Measurements from ENCODE around the gene AGBL1. TPM values are rescaled to one million over a fixed set of nuclear protein-coding genes. Genes with fewer than 3 reads are reported as not detected.

AGBL1 gene
- total and polyA plus RNA-seq, 4 donors: 0.08 to 147 (median 4.7) TPM

- H3K9me3 ChIP-seq (ENCODE audit: control insufficient read depth in 4 of 4, insufficient read depth in 3 of 4, low read length in 3 of 4): peaks cover 0 to 4% (median 1%) of the 10 kb centered on the region in 4 donors
- H3K4me3 ChIP-seq: no peak overlapping the region
- no peak overlapping the region for H3K9ac ChIP-seq (ENCODE audit: insufficient read depth in 1 of 2, low read length in 2 of 2)
- DNase-seq (no peak), ATAC-seq (ENCODE audit: insufficient read depth, low FRiP score) (no peak)
- H3K36me3 ChIP-seq (ENCODE audit: control insufficient read depth in 4 of 4, insufficient read depth in 4 of 4, low read length in 4 of 4): no peaks in the 10 kb centered on the region
- no peak for TF ChIP-seq CTCF (IDR thresholded peaks at IDR 0.05; ENCODE audit: control extremely low read depth, extremely low read depth)
- 43 to 65% methylated on average over 1 of the region's 1 CpG for WGBS, 2 donors
- no peaks in the 10 kb centered on the region for H3K27me3 ChIP-seq (ENCODE audit: control insufficient read depth in 3 of 3, insufficient read depth in 3 of 3, low read length in 2 of 3)
- H3K27ac ChIP-seq (ENCODE audit: low read depth in 1 of 2, low read length in 1 of 2): no peak overlapping the region
- H3K4me1 ChIP-seq (ENCODE audit: control insufficient read depth in 5 of 5, insufficient read depth in 5 of 5, low read length in 5 of 5): no peaks in the 10 kb centered on the region
These were observed 6.4 kb upstream of the AGBL1 start for GRCh38 chr15:86073281-86073680.

GRCh38 chr15:86076468-86076867 is 3.2 kb upstream of the AGBL1 start:
- DNase-seq: no peak
- Histone ChIP-seq H3K36me3 (ENCODE audit: control insufficient read depth in 4 of 4, insufficient read depth in 4 of 4, low read length in 4 of 4) (no peaks in the 10 kb centered on the region), H3K9ac (ENCODE audit: insufficient read depth in 1 of 2, low read length in 2 of 2) (no peak overlapping the region), H3K27ac (ENCODE audit: low read depth in 1 of 2, low read length in 1 of 2) (no peak overlapping the region), H3K9me3 (ENCODE audit: control insufficient read depth in 4 of 4, insufficient read depth in 3 of 4, low read length in 3 of 4) (peaks cover 0 to 4% (median 0%) of the 10 kb centered on the region in 4 donors), H3K4me1 (ENCODE audit: control insufficient read depth in 5 of 5, insufficient read depth in 5 of 5, low read length in 5 of 5) (peaks cover 0 to 1% (median 0%) of the 10 kb centered on the region in 5 donors), H3K4me3 (no peak overlapping the region), H3K27me3 (ENCODE audit: control insufficient read depth in 3 of 3, insufficient read depth in 3 of 3, low read length in 2 of 3) (no peaks in the 10 kb centered on the region)
- ATAC-seq (ENCODE audit: insufficient read depth, low FRiP score): no peak
- 51 to 58% methylated on average over 3 of the region's 3 CpGs for WGBS, 2 donors
- TF ChIP-seq CTCF (IDR thresholded peaks at IDR 0.05; ENCODE audit: control extremely low read depth, extremely low read depth): no peak

- no peaks in the 10 kb centered on the region for H3K27me3 ChIP-seq (ENCODE audit: control insufficient read depth in 3 of 3, insufficient read depth in 3 of 3, low read length in 2 of 3)
- H3K4me1 ChIP-seq (ENCODE audit: control insufficient read depth in 5 of 5, insufficient read depth in 5 of 5, low read length in 5 of 5): peaks cover 0 to 1% (median 0%) of the 10 kb centered on the region in 5 donors
- H3K9ac ChIP-seq (ENCODE audit: insufficient read depth in 1 of 2, low read length in 2 of 2): no peak overlapping the region
- H3K36me3 ChIP-seq (ENCODE audit: control insufficient read depth in 4 of 4, insufficient read depth in 4 of 4, low read length in 4 of 4): no peaks in the 10 kb centered on the region
- ATAC-seq (ENCODE audit: insufficient read depth, low FRiP score) (no peak), DNase-seq (no peak)
- H3K4me3 ChIP-seq: no peak overlapping the region
- no peak for TF ChIP-seq CTCF (IDR thresholded peaks at IDR 0.05; ENCODE audit: control extremely low read depth, extremely low read depth)
- H3K27ac ChIP-seq (ENCODE audit: low read depth in 1 of 2, low read length in 1 of 2): no peak overlapping the region
- H3K9me3 ChIP-seq (ENCODE audit: control insufficient read depth in 4 of 4, insufficient read depth in 3 of 4, low read length in 3 of 4): no peaks in the 10 kb centered on the region
- WGBS, 2 donors: 27 to 40% methylated on average over 2 of the region's 2 CpGs
These were observed 2.6 kb upstream of the AGBL1 start for GRCh38 chr15:86077070-86077469.

GRCh38 chr15:86080302-86080701 is 631 bp downstream of the AGBL1 start:
- H3K9me3 ChIP-seq (ENCODE audit: control insufficient read depth in 4 of 4, insufficient read depth in 3 of 4, low read length in 3 of 4): no peaks in the 10 kb centered on the region
- H3K4me3 ChIP-seq: no peak overlapping the region
- ATAC-seq (ENCODE audit: insufficient read depth, low FRiP score): no peak
- H3K27me3 ChIP-seq (ENCODE audit: control insufficient read depth in 3 of 3, insufficient read depth in 3 of 3, low read length in 2 of 3): peaks cover 0 to 3% (median 0%) of the 10 kb centered on the region in 3 donors
- no peak overlapping the region for H3K9ac ChIP-seq (ENCODE audit: insufficient read depth in 1 of 2, low read length in 2 of 2)
- WGBS, 2 donors: 50 to 57% methylated on average over 1 of the region's 1 CpG
- DNase-seq: no peak
- H3K27ac ChIP-seq (ENCODE audit: low read depth in 1 of 2, low read length in 1 of 2): no peak overlapping the region
- no peaks in the 10 kb centered on the region for H3K36me3 ChIP-seq (ENCODE audit: control insufficient read depth in 4 of 4, insufficient read depth in 4 of 4, low read length in 4 of 4)
- TF ChIP-seq CTCF (IDR thresholded peaks at IDR 0.05; ENCODE audit: control extremely low read depth, extremely low read depth): no peak
- H3K4me1 ChIP-seq (ENCODE audit: control insufficient read depth in 5 of 5, insufficient read depth in 5 of 5, low read length in 5 of 5): peaks cover 0 to 6% (median 0%) of the 10 kb centered on the region in 5 donors
